T47D (cell line): ENCODE results near the gene PRORP.
"Not testable (repeated sequence)": the region's sequence is repeated elsewhere in the genome, so short reads cannot be mapped to it uniquely, and the experiment has no call there.

Experiments used
- DNase-seq, 2 experiments: peaks; one replicate each; pipeline versions ENCODE4 v3.0.0 to v3.0.0-alpha.2; 2011 to 2012; ENCODE audit warnings: low read depth in 1 of 2, low spot score in 1 of 2
- JUND ChIP-seq: IDR thresholded peaks from 2 replicates; pipeline ENCODE4 v1.6.1; 2012; ENCODE audit warnings: low read depth
- in situ Hi-C: cut with HindIII; loops from 2 replicates; pipeline ENCODE4 v1.10.0; 2016; ENCODE audit warnings: low sequenced_read_pairs, low pct_unique_long_range_greater_than_20kb

PRORP gene

GRCh38 chr14:35147186-35147585 is 24.8 kb downstream of the PRORP start:
- in situ Hi-C loops, result no loop called here
- DNase-seq, result no peak
- no peak for TF ChIP-seq JUND

- in situ Hi-C loops, result no loop called here
- no peak for TF ChIP-seq JUND
- DNase-seq, result no peak
These were observed 25.4 kb downstream of the PRORP start for GRCh38 chr14:35147711-35148110.

GRCh38 chr14:35149239-35149638 is 26.9 kb downstream of the PRORP start:
- no peak for DNase-seq
- in situ Hi-C loops, result no loop called here
- TF ChIP-seq JUND, result no peak

GRCh38 chr14:35152531-35152930 is 30.2 kb downstream of the PRORP start:
- DNase-seq, in situ Hi-C loops: not testable (repeated sequence)

- in situ Hi-C loops, result no loop called here
- TF ChIP-seq JUND, result no peak
- no peak for DNase-seq
These were observed 31.7 kb downstream of the PRORP start for GRCh38 chr14:35154016-35154415.

GRCh38 chr14:35155962-35156361 is 33.6 kb downstream of the PRORP start:
- no peak for DNase-seq
- no peak for TF ChIP-seq JUND
- in situ Hi-C loops, result no loop called here

GRCh38 chr14:35158491-35158890 is 36.1 kb downstream of the PRORP start:
- no peak for TF ChIP-seq JUND
- no peak for DNase-seq
- in situ Hi-C loops, result no loop called here

GRCh38 chr14:35158951-35159653 is 36.8 kb downstream of the PRORP start:
- DNase-seq, result no peak
- TF ChIP-seq JUND, result no peak
- in situ Hi-C loops, result no loop called here

- in situ Hi-C loops, result no loop called here
- no peak for TF ChIP-seq JUND
These were observed 37.5 kb downstream of the PRORP start for GRCh38 chr14:35159742-35160409.

GRCh38 chr14:35161231-35161630 is 38.9 kb downstream of the PRORP start:
- in situ Hi-C loops, result no loop called here
- no peak for TF ChIP-seq JUND
- no peak for DNase-seq

More at GRCh38 chr14:35159742-35160409, 37.5 kb downstream of the PRORP start:
- no peak for DNase-seq

GRCh38 chr14:35163384-35163783 is 41.0 kb downstream of the PRORP start:
- in situ Hi-C loops, result no loop called here
- no peak for TF ChIP-seq JUND

GRCh38 chr14:35164849-35165248 is 42.5 kb downstream of the PRORP start:
- no peak for TF ChIP-seq JUND
- in situ Hi-C loops, result no loop called here
- no peak for DNase-seq

More at GRCh38 chr14:35163384-35163783, 41.0 kb downstream of the PRORP start:
- DNase-seq, result no peak

GRCh38 chr14:35167496-35167895 is 45.1 kb downstream of the PRORP start:
- TF ChIP-seq JUND, result no peak
- in situ Hi-C loops, result no loop called here
- DNase-seq, result no peak
